Dendritic cell treated with granulocyte-macrophage colony-stimulating factor and Interleukin-4, amounts not matched to agents 40 ng/mL and 50 ng/mL, for 4 days (primary cell): ENCODE measurements around the gene PEX14.

Experiments
- H3K27ac Mint-ChIP-seq: one replicate; pipeline ENCODE4 v1.8.0; 2022; ENCODE audit warnings: mild to moderate bottlenecking, mixed read lengths
- H3K27me3 Mint-ChIP-seq: one replicate; pipeline ENCODE4 v1.8.0; 2022; ENCODE audit warnings: mild to moderate bottlenecking, mixed read lengths
- H3K36me3 Mint-ChIP-seq: one replicate; pipeline ENCODE4 v1.8.0; 2022; ENCODE audit warnings: low read depth, mixed read lengths
- H3K4me1 Mint-ChIP-seq: one replicate; pipeline ENCODE4 v1.8.0; 2022; ENCODE audit warnings: low read depth, mixed read lengths
- H3K4me3 Mint-ChIP-seq: one replicate; pipeline ENCODE4 v1.8.0; 2022; ENCODE audit warnings: mild to moderate bottlenecking, moderate library complexity, mixed read lengths
- H3K9me3 Mint-ChIP-seq: one replicate; pipeline ENCODE4 v1.8.0; 2022; ENCODE audit warnings: mixed read lengths
- intact Hi-C: fragments of 100-400 bp; cut with micrococcal nuclease; formaldehyde crosslinking; loops from one replicate; pipeline ENCODE4 v1.15.0; 2022

Gene PEX14

GRCh38 chr1:10671622-10672342 lies 197.0 kb downstream of the PEX14 start:
- Mint-ChIP-seq H3K9me3 (no peaks in the 10 kb centered on the region), H3K27ac (no peak overlapping the region), H3K4me1 (no peaks in the 10 kb centered on the region), H3K27me3 (peaks cover 5% of the 10 kb centered on the region), H3K36me3 (no peaks in the 10 kb centered on the region), H3K4me3 (no peak overlapping the region)
- intact Hi-C loops = no loop called here

GRCh38 chr1:10672343-10673050 lies 197.7 kb downstream of the PEX14 start:
- Mint-ChIP-seq H3K4me1 (no peaks in the 10 kb centered on the region), H3K27ac (no peak overlapping the region), H3K36me3 (no peaks in the 10 kb centered on the region), H3K27me3 (peaks cover 5% of the 10 kb centered on the region), H3K4me3 (no peak overlapping the region), H3K9me3 (no peaks in the 10 kb centered on the region)
- intact Hi-C loops = no loop called here

DNA sequence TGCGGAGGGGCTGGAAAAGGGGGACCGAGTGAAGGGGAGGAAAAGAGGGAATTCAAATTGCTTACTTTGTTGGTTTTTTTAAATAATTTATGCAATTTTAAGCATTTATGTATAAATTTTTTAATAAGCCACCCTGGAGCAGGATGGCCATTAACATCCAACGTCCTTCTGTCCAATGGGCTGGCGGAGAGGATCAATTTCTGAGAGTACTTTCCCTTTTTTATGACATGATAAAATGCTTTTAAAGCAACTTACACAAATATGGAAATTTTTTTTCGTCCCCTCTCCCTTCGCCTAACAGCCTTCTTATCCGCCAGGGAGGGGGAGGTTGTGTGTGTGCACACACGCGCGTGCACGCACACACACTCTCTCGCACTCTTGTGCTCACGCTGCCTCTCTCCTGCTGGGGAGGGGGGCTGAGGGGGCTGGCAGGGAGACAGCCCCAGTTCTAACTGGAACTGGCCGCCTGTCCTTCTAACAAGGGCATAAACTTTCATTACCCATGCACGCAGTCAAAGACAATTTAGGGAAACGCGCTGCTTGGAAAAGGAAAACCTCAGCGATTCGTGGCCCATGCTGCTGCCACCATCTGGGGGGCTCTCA lies 198.5 kb downstream of the PEX14 start:
- peaks cover 5% of the 10 kb centered on the region for H3K27me3 Mint-ChIP-seq
- H3K4me3 Mint-ChIP-seq = no peak overlapping the region
- H3K27ac Mint-ChIP-seq = no peak overlapping the region
- no peaks in the 10 kb centered on the region for H3K9me3 Mint-ChIP-seq
- H3K4me1 Mint-ChIP-seq = no peaks in the 10 kb centered on the region
- intact Hi-C loops = no loop called here
- no peaks in the 10 kb centered on the region for H3K36me3 Mint-ChIP-seq

GRCh38 chr1:10674222-10674621 lies 199.5 kb downstream of the PEX14 start:
- H3K27me3 Mint-ChIP-seq = peaks cover 5% of the 10 kb centered on the region

GRCh38 chr1:10674700-10675609 lies 200.2 kb downstream of the PEX14 start:
- no peaks in the 10 kb centered on the region for H3K4me1 Mint-ChIP-seq
- no peak overlapping the region for H3K27ac Mint-ChIP-seq
- intact Hi-C loops = no loop called here

More at GRCh38 chr1:10674222-10674621, 199.5 kb downstream of the PEX14 start:
- H3K4me3 Mint-ChIP-seq = no peak overlapping the region
- no peaks in the 10 kb centered on the region for H3K36me3 Mint-ChIP-seq
- no peaks in the 10 kb centered on the region for H3K4me1 Mint-ChIP-seq
- no peak overlapping the region for H3K27ac Mint-ChIP-seq
- intact Hi-C loops = no loop called here
- no peaks in the 10 kb centered on the region for H3K9me3 Mint-ChIP-seq

DNA sequence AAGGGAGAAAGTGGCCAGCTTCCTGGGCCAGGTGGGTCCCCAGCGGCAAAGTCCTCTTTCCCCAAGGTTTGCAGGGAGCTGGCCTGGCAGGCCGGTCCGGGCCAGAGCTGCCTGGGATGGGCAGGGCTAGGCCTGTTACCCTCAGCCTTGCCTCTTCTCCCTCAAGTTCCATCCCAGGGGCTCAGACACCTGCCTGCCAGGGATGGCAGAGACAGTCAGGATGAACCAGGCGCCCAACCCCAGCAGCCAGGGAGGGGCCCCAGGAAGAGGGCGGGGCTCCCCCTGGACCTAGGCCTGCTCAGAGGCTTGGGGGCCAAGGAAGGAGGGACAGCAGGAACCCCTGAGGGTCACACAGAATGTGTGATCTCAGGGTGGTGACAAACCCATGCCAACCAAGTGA lies 201.1 kb downstream of the PEX14 start:
- Mint-ChIP-seq H3K9me3 (no peaks in the 10 kb centered on the region), H3K27me3 (peaks cover 2% of the 10 kb centered on the region), H3K36me3 (no peaks in the 10 kb centered on the region), H3K4me3 (no peak overlapping the region), H3K4me1 (peaks cover 5% of the 10 kb centered on the region), H3K27ac (no peak overlapping the region)
- intact Hi-C loops = no loop called here

More at GRCh38 chr1:10674700-10675609, 200.2 kb downstream of the PEX14 start:
- no peaks in the 10 kb centered on the region for H3K36me3 Mint-ChIP-seq
- peaks cover 5% of the 10 kb centered on the region for H3K27me3 Mint-ChIP-seq
- H3K4me3 Mint-ChIP-seq = no peak overlapping the region
- H3K9me3 Mint-ChIP-seq = no peaks in the 10 kb centered on the region

DNA sequence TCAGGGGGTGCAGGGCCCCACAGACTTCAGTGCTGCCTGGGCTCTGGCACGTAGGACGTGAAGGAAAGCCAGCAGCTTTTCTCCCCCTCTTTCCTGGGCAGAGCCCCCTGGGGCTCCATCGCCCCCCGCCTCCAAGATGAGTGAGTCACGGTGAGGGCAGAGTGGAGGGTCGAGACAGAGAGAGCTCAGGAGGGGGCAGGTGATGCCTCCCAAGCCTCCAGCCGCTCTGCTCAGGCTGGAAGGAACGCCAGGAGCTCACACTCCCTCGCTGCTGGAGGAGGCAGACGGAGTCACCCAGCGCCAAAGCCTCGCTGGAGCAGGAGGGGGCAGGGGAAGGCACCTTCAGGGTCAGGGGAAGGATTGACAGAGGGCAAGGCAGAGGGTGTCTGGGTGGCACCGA lies 202.2 kb downstream of the PEX14 start:
- intact Hi-C loops = no loop called here
- peaks cover 5% of the 10 kb centered on the region for H3K4me1 Mint-ChIP-seq
- H3K27me3 Mint-ChIP-seq = peaks cover 3% of the 10 kb centered on the region
- H3K36me3 Mint-ChIP-seq = no peaks in the 10 kb centered on the region
- no peak overlapping the region for H3K27ac Mint-ChIP-seq
- no peaks in the 10 kb centered on the region for H3K9me3 Mint-ChIP-seq
- H3K4me3 Mint-ChIP-seq = no peak overlapping the region

DNA sequence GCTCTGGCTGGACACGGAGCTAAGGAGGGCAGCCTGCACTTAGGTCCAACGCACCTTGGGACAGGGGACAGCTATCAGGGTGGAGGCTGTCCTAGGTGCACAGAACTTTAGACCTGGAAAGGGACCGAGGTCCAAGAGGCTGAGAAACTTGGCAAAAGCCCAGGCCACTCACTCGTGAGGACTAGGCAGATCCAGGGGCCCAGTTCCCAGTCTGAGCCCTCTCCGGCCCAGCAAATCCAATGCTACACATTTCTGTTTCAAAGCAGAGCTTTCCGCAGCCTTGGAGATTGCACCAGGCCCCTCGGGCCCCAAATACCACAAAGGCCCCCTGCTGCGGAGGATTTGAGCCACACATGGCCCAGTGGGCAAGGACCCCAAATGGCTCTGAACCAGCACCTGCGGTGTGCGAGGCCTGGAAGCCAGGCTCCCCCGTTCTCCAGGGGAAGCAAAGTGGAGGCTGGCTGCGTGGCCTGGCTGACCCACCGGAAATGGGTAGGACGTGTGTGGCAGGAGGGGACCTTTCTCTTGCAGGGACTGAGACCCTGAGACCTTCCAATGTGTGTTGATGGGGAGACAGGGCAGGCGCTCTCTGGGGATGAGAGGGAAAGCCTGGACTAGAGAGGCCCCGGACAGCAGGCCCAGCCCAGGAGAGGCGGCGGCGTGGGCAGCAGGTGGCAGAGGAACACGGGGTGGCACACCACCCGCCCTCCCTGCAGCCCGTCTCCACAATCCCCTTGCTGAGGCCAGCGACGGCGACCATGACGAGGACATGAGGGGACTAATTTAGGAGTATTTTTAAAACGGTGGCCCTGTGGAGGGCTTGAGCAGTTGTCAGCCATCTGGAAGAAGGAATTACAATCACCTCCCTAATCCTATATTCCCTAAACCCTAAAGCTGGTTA lies 203.0 kb downstream of the PEX14 start:
- intact Hi-C loops = no loop called here
- H3K27me3 Mint-ChIP-seq = peaks cover 6% of the 10 kb centered on the region
- no peak overlapping the region for H3K4me3 Mint-ChIP-seq
- peaks cover 5% of the 10 kb centered on the region for H3K4me1 Mint-ChIP-seq
- H3K36me3 Mint-ChIP-seq = no peaks in the 10 kb centered on the region
- no peak overlapping the region for H3K27ac Mint-ChIP-seq
- no peaks in the 10 kb centered on the region for H3K9me3 Mint-ChIP-seq

GRCh38 chr1:10678402-10678801 lies 203.7 kb downstream of the PEX14 start:
- no peaks in the 10 kb centered on the region for H3K9me3 Mint-ChIP-seq
- H3K4me1 Mint-ChIP-seq = peaks cover 5% of the 10 kb centered on the region
- no peak overlapping the region for H3K4me3 Mint-ChIP-seq
- H3K27me3 Mint-ChIP-seq = peaks cover 6% of the 10 kb centered on the region
- H3K27ac Mint-ChIP-seq = no peak overlapping the region
- intact Hi-C loops = no loop called here
- no peaks in the 10 kb centered on the region for H3K36me3 Mint-ChIP-seq

DNA sequence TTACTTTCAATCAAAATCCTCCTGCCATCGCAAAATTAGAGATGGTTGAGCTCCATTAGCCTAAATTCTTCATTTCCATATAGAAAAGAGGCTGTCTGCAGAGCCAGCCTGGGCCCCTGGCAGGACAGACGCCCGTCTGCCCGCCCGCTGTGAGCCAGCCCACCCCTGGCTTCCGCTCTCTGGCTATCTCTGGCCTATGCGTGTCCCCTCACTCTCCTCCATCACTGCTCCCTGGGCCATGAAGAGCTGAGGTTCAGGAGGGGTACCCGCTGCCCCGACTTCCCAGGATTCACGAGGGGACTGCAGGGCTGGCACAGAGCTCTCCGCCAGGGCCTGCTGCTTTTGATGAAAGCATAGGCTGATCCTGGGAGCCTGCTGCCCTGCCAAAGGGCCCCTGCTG lies 204.1 kb downstream of the PEX14 start:
- Mint-ChIP-seq H3K4me1 (peaks cover 5% of the 10 kb centered on the region), H3K4me3 (no peak overlapping the region), H3K9me3 (no peaks in the 10 kb centered on the region), H3K27me3 (peaks cover 6% of the 10 kb centered on the region), H3K36me3 (no peaks in the 10 kb centered on the region), H3K27ac (no peak overlapping the region)
- intact Hi-C loops = no loop called here

GRCh38 chr1:10679496-10680220 lies 204.9 kb downstream of the PEX14 start:
- peaks cover 5% of the 10 kb centered on the region for H3K4me1 Mint-ChIP-seq
- no peak overlapping the region for H3K27ac Mint-ChIP-seq
- no peaks in the 10 kb centered on the region for H3K36me3 Mint-ChIP-seq
- H3K27me3 Mint-ChIP-seq = peaks cover 6% of the 10 kb centered on the region
- intact Hi-C loops = no loop called here
- no peak overlapping the region for H3K4me3 Mint-ChIP-seq
- no peaks in the 10 kb centered on the region for H3K9me3 Mint-ChIP-seq
